Smooth muscle cell (in vitro differentiated cells): Measurements from ENCODE around the gene SOX14. TPM values are rescaled to one million over a fixed set of nuclear protein-coding genes. Genes with fewer than 3 reads are reported as not detected.

Source experiments
- DNase-seq: peaks from one replicate; lab custom pipeline; 2025; ENCODE audit not compliant: unreplicated experiment; lab: John Stamatoyannopoulos, UW
- H2AFZ ChIP-seq: fragments of 200-600 bp; sonication (generic); 2 replicates; pipeline ENCODE4 v1.6.0; 2016; ENCODE audit warnings: antibody characterized with exemption, low read depth, mild to moderate bottlenecking
- H3F3A ChIP-seq: fragments of 200-600 bp; sonication (generic); 2 replicates; pipeline ENCODE4 v1.6.0; 2017; ENCODE audit warnings: antibody characterized with exemption, low read depth
- H3K27ac ChIP-seq: fragments of 200-600 bp; sonication (generic); 2 replicates; pipeline ENCODE4 v1.5.1; 2016; ENCODE audit warnings: low read depth, mild to moderate bottlenecking
- H3K27me3 ChIP-seq: fragments of 200-600 bp; sonication (generic); 2 replicates; pipeline ENCODE4 v1.6.1; 2016; ENCODE audit warnings: low read depth, mild to moderate bottlenecking
- H3K36me3 ChIP-seq: fragments of 200-600 bp; sonication (generic); 2 replicates; pipeline ENCODE4 v1.5.1; 2016; ENCODE audit warnings: low read depth
- H3K4me1 ChIP-seq: fragments of 200-600 bp; sonication (generic); 2 replicates; pipeline ENCODE4 v1.5.1; 2016; ENCODE audit warnings: low read depth
- H3K4me2 ChIP-seq: fragments of 200-600 bp; sonication (generic); 2 replicates; pipeline ENCODE4 v1.6.0; 2016; ENCODE audit warnings: mild to moderate bottlenecking
- H3K4me3 ChIP-seq: fragments of 200-600 bp; sonication (generic); 2 replicates; pipeline ENCODE4 v1.5.1; 2016; ENCODE audit warnings: mild to moderate bottlenecking
- H3K79me2 ChIP-seq: fragments of 200-600 bp; sonication (generic); 2 replicates; pipeline ENCODE4 v1.6.0; 2016; ENCODE audit warnings: low read depth, mild to moderate bottlenecking
- H3K9ac ChIP-seq: fragments of 200-600 bp; sonication (generic); 2 replicates; pipeline ENCODE4 v1.6.0; 2016; ENCODE audit warnings: low read depth
- H3K9me3 ChIP-seq: fragments of 200-600 bp; sonication (generic); replicated peaks from 2 replicates; pipeline ENCODE4 v1.5.1; 2016; ENCODE audit warnings: low read depth
- H4K20me1 ChIP-seq: fragments of 200-600 bp; sonication (generic); 2 replicates; pipeline ENCODE4 v1.6.0; 2016; ENCODE audit warnings: low read depth
- CTCF ChIP-seq: fragments of 200-600 bp; sonication (generic); IDR thresholded peaks from 2 replicates; pipeline ENCODE4 v1.5.1; 2017; ENCODE audit warnings: borderline replicate concordance, mild to moderate bottlenecking, antibody characterized with exemption; ENCODE audit not compliant: insufficient read depth, poor library complexity, severe bottlenecking
- WGBS: methylation state at CpG from one replicate; pipeline ENCODE4 v1.1.7; 2016; ENCODE audit warnings: low lambda C conversion rate; 5-methylcytosine and 5-hydroxymethylcytosine counted together
- polyA plus RNA-seq: library from polyadenylated mRNA; unstranded; fragments of >200 nt; fragmentation: Nextera tagmentation; extraction: Ambion mirVana; gene quantifications from 2 replicates; pipeline ENCODE4 v1.2.1, GENCODE V29; 2016
- total RNA-seq: library from RNA; depleted of rRNA; stranded (reverse); fragments of >200 nt; gene quantifications from 2 replicates; pipeline ENCODE4 v1.2.3, GENCODE V29; 2014

Gene SOX14
- total and polyA plus RNA-seq, 2 experiments from 2014 or later = not detected

GRCh38 chr3:137772214-137772955 is 8.3 kb downstream of the SOX14 start:
- Histone ChIP-seq H3K79me2 (no peaks in the 10 kb centered on the region), H3K4me1 (peaks cover 35% of the 10 kb centered on the region), H3K27ac (no peak overlapping the region), H3K4me2 (peak overlapping the region; percentile 81), H4K20me1 (no peaks in the 10 kb centered on the region), H3K36me3 (no peaks in the 10 kb centered on the region), H3K9me3 (no peaks in the 10 kb centered on the region), H3K4me3 (no peak overlapping the region), H3K9ac (no peak overlapping the region), H3F3A (no peaks in the 10 kb centered on the region), H2AFZ (no peak overlapping the region), H3K27me3 (peaks cover 100% of the 10 kb centered on the region)
- no peak for DNase-seq
- 31% methylated on average over 7 of the region's 7 CpGs for WGBS
- no peak for TF ChIP-seq CTCF

GRCh38 chr3:137778941-137779340 is 14.8 kb downstream of the SOX14 start:
- H4K20me1 ChIP-seq = no peaks in the 10 kb centered on the region
- no peaks in the 10 kb centered on the region for H3K36me3 ChIP-seq
- H3K4me3 ChIP-seq = no peak overlapping the region
- no peak overlapping the region for H3K27ac ChIP-seq
- 52% methylated on average over 2 of the region's 2 CpGs for WGBS
- peaks cover 7% of the 10 kb centered on the region for H3K4me1 ChIP-seq
- H2AFZ ChIP-seq = no peak overlapping the region
- H3K9ac ChIP-seq = no peak overlapping the region
- H3K27me3 ChIP-seq = peaks cover 66% of the 10 kb centered on the region
- DNase-seq = no peak
- no peak overlapping the region for H3K4me2 ChIP-seq
- no peaks in the 10 kb centered on the region for H3F3A ChIP-seq
- TF ChIP-seq CTCF = no peak
- H3K9me3 ChIP-seq = no peaks in the 10 kb centered on the region
- no peaks in the 10 kb centered on the region for H3K79me2 ChIP-seq

GRCh38 chr3:137787529-137787928 is 23.4 kb downstream of the SOX14 start:
- Histone ChIP-seq H3F3A (no peaks in the 10 kb centered on the region), H3K36me3 (no peaks in the 10 kb centered on the region), H3K27ac (no peak overlapping the region), H4K20me1 (no peaks in the 10 kb centered on the region), H3K79me2 (no peaks in the 10 kb centered on the region), H2AFZ (no peak overlapping the region), H3K4me3 (no peak overlapping the region), H3K4me2 (no peak overlapping the region), H3K9ac (no peak overlapping the region), H3K9me3 (no peaks in the 10 kb centered on the region), H3K4me1 (no peaks in the 10 kb centered on the region), H3K27me3 (no peaks in the 10 kb centered on the region)
- TF ChIP-seq CTCF = no peak
- WGBS = 85% methylated on average over 6 of the region's 6 CpGs
- DNase-seq = no peak

GRCh38 chr3:137789236-137789635 is 25.1 kb downstream of the SOX14 start:
- DNase-seq = no peak
- H3K27me3 ChIP-seq = no peaks in the 10 kb centered on the region
- TF ChIP-seq CTCF = no peak
- no peaks in the 10 kb centered on the region for H3K36me3 ChIP-seq
- no peak overlapping the region for H3K27ac ChIP-seq
- no peak overlapping the region for H3K9ac ChIP-seq
- H3K4me3 ChIP-seq = no peak overlapping the region
- WGBS = 89% methylated on average over 5 of the region's 5 CpGs
- H2AFZ ChIP-seq = no peak overlapping the region
- no peaks in the 10 kb centered on the region for H3K79me2 ChIP-seq
- H3K4me2 ChIP-seq = no peak overlapping the region
- H3K9me3 ChIP-seq = no peaks in the 10 kb centered on the region
- H3K4me1 ChIP-seq = no peaks in the 10 kb centered on the region
- H3F3A ChIP-seq = no peaks in the 10 kb centered on the region
- H4K20me1 ChIP-seq = no peaks in the 10 kb centered on the region
